Fibroblast of villous mesenchyme (primary cell): ENCODE results near the gene ARID3A. TPM values are rescaled to one million over a fixed set of nuclear protein-coding genes. Genes with fewer than 3 reads are reported as not detected.
A peak's percentile ranks its signal among the peaks of the same experiment; 100 is the strongest.
"Not testable (repeated sequence)": the region's sequence is repeated elsewhere in the genome, so short reads cannot be mapped to it uniquely, and the experiment has no call there.

Source experiments
- DNase-seq: peaks from one replicate; pipeline ENCODE4 v3.0.0-alpha.2; 2010; ENCODE audit warnings: low read depth
- H3K4me3 ChIP-seq: 2 replicates; pipeline ENCODE4 v1.5.1; 2011; ENCODE audit warnings: low read depth, mild to moderate bottlenecking, low read length
- total RNA-seq: library from RNA; depleted of rRNA; stranded (reverse); fragments of >200 nt; gene quantifications from 2 replicates; pipeline ENCODE4 v1.2.3, GENCODE V29; 2012
- TF ChIP-seq, protein P1 (sequence below): IDR thresholded peaks from 2 replicates; pipeline ENCODE4 v1.5.1; 2012; ENCODE audit warnings: low read depth, mild to moderate bottlenecking, low read length; ENCODE audit not compliant: insufficient read depth

ARID3A gene
- total RNA-seq: 39.3 and 45.8 TPM in 2 replicates

DNA sequence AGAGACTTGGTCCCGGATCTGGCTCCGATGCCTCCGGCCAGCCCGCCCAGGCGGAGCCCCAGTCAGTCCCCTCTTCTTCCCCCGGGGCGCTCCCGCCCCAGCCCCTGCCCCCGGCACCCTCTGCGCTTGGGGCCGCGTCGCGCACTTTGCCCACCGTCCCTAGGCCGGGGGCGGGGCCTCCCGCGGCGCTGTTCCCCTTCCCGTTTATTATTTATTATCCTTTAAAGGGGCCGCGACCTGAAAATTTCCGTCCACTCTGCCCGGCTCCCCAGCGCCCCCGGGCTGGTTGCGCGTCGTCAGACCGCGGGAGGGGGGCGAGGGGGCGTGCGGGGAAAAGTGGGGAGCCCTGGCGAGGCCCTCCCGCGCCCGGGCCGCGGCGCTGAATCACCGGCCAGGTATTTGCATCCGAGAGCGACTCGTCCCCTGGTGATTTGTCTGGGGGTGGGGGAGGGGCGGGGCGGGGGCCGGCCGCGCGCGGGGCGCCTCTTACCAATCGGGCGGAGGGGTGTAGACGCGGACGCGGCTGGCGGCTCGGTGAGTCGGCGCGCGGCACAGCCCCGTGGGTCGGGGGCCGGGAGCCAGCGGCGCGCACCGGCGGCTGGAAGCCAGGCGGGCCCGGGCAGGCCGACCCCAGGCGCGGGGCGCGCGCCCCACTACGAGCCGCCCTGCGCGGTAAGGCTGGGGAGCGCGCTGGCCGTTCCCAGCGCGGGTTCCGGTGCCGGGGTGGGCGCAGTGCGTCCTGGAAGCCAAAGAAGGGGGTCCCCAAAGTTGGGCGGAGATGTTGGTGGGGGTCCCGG is at the start of gene ARID3A:
Gene ARID3A (plus strand): TSS at position 510 of the 797 bp plus-strand sequence. CDS start 3,494 bp downstream, outside the sequence.
- H3K4me3 ChIP-seq: peak within 1 kb of the TSS; percentile 91
- TF ChIP-seq, protein P1, sequence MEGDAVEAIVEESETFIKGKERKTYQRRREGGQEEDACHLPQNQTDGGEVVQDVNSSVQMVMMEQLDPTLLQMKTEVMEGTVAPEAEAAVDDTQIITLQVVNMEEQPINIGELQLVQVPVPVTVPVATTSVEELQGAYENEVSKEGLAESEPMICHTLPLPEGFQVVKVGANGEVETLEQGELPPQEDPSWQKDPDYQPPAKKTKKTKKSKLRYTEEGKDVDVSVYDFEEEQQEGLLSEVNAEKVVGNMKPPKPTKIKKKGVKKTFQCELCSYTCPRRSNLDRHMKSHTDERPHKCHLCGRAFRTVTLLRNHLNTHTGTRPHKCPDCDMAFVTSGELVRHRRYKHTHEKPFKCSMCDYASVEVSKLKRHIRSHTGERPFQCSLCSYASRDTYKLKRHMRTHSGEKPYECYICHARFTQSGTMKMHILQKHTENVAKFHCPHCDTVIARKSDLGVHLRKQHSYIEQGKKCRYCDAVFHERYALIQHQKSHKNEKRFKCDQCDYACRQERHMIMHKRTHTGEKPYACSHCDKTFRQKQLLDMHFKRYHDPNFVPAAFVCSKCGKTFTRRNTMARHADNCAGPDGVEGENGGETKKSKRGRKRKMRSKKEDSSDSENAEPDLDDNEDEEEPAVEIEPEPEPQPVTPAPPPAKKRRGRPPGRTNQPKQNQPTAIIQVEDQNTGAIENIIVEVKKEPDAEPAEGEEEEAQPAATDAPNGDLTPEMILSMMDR: no peak
- peak; percentile 89 for DNase-seq

DNA sequence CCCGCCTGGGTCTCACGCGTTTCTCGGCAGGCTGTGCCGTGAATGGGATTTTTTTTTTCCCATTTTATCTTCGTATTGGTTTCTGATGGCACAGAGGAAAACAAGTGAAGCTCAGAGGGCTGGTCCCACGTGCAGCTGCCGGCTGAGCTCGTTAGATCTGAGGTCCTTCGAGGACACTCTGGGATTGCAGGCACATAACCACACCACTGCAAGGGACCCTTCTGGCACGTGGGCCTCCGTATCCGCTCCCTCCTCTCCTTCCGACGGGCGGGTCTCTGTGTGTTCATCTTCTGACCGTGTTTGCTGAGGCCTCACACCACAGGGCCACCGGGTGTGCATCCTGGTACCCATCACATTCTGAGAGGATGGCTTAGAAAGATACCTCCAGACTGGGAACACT is 49.7 kb upstream of the ARID3A start:
- DNase-seq: no peak
- TF ChIP-seq, protein P1: no peak
- no peak overlapping the region for H3K4me3 ChIP-seq

GRCh38 chr19:876780-877314 is 49.0 kb upstream of the ARID3A start:
- DNase-seq: no peak
- TF ChIP-seq, protein P1: no peak
- no peak overlapping the region for H3K4me3 ChIP-seq

- H3K4me3 ChIP-seq, DNase-seq: not testable (repeated sequence)
Measured at GRCh38 chr19:877992-878660, 47.7 kb upstream of the ARID3A start.

DNA sequence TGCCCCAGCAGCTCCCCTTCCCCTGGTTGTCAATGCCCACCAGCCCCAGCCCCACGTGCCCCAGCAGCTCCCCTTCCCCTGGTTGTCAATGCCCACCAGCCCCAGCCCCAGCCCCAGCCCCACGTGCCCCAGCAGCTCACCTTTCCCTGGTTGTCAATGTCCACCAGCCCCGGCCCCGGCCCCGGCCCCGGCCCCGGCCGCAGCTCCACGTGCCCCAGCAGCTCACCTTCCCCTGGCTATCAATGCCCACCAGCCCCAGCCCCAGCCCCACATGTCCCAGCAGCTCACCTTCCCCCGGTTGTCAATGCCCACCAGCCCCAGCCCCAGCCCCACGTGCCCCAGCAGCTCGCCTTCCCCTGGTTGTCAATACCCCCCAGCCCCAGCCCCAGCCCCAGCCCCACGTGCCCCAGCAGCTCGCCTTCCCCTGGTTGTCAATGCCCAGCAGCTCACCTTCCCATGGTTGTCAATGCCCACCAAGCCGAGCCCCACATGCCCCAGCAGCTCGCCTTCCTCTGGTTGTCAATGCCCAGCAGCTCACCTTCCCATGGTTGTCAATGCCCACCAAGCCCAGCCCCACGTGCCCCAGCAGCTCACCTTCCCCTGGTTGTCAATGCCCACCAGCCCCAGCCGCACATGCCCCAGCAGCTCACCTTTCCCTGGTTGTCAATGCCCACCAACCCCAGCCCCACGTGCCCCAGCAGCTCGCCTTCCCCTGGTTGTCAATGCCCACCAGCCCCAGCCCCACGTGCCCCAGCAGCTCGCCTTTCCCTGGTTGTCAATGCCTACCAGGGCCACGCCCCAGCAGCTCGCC is 46.9 kb upstream of the ARID3A start:
- not testable (repeated sequence) for DNase-seq, H3K4me3 ChIP-seq

DNA sequence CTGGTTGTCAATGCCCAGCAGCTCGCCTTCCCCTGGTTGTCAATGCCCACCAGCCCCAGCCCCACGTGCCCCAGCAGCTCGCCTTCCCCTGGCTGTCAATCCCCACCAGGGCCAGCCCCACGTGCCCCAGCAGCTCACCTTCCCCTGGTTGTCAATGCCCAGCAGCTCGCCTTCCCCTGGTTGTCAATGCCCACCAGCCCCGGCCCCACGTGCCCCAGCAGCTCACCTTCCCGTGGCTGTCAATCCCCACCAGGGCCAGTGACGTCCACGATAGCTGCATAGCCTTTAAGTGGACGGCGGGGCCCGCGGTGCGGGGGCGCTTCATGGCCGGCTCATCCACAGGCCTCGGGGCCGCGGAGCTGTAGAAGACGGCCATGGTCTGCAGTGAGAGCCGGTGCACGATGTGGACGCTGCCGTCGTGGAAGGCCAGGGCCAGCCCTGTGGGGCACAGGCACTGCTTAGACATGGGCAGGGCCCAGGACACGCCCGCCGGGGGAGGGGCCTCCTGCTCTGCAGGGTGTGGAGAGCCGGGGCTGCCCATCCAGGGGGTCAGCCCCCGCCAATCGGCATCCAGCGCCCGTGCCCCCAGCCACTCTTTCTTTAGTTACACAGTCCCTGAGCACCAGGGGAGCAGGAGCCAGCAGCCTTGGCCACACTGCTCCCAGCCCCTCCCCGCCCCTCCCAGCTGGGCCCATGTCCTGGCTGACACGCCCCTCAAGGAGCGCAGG is 46.0 kb upstream of the ARID3A start:
- TF ChIP-seq, protein P1: no peak
- no peak overlapping the region for H3K4me3 ChIP-seq
- no peak for DNase-seq

DNA sequence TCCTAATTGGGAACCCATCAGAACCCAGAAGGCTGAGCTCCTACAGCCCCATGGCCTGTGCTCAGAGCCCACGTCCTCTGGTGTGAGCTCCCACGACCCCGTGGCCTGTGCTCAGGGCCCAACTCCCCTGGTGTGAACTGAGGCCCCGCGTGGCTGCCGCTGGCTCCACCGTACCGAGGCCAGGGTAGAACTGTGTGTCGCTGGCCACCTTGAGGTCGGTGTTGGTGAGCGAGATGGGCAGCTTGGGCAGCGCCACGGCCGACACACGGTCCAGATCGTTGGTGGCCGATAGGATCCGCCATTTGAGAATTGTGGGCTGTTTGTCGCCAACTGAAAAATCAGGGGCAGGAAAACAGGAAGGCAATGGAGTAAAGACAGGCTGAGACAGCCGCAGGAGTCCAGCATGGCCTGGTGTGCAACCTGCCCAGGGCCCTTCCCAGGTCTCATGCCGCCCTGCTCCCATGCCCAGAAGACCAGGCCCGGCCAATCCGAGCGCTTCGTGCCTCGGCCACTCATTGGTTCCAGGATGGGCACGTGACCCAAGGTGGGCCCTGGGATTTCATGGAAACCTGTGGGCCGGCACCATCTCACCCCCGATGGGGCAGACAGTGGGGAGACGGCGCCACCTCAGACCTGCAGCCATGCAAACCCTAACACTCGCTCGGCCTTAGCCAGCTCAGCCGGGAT is 44.3 kb upstream of the ARID3A start:
- no peak overlapping the region for H3K4me3 ChIP-seq

More for the DNA sequence above, 44.3 kb upstream of the ARID3A start:
- TF ChIP-seq, protein P1: no peak
- DNase-seq: no peak
